Hepatic stellate cell (primary cell): ENCODE results near the gene MANEA.
"Not testable (repeated sequence)": the region's sequence is repeated elsewhere in the genome, so short reads cannot be mapped to it uniquely, and the experiment has no call there.

ENCODE experiments used
- DNase-seq: peaks from one replicate; pipeline ENCODE4 v3.0.0; 2011; ENCODE audit warnings: low spot score

MANEA gene, protein sequence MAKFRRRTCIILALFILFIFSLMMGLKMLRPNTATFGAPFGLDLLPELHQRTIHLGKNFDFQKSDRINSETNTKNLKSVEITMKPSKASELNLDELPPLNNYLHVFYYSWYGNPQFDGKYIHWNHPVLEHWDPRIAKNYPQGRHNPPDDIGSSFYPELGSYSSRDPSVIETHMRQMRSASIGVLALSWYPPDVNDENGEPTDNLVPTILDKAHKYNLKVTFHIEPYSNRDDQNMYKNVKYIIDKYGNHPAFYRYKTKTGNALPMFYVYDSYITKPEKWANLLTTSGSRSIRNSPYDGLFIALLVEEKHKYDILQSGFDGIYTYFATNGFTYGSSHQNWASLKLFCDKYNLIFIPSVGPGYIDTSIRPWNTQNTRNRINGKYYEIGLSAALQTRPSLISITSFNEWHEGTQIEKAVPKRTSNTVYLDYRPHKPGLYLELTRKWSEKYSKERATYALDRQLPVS

GRCh38 chr6:95577304-95578105 lies at the start of gene MANEA:
Gene MANEA (plus strand): TSS chr6:95577535. CDS start chr6:95586440, 8,905 bp downstream.
- peak; percentile 69 for DNase-seq

DNA sequence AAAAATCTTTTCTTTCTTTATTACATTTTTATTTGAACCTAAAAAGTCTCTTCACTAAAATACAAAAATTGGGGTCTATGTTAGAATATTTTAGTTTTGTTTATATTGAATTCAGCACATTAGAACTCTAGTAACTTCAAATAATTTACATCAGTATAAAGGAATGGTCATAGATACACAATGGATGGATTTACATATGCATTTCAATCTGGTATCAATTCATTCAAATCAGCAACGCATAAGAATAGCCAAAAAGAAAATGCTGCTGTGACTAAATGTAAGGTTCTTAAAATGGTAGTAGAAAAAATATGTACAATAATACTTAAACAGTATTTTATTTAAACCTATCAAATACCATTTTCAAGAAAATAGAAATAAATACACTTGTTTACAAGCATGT lies 47.6 kb upstream of the MANEA start:
- DNase-seq, result no peak

- DNase-seq, result no peak
Observed at GRCh38 chr6:95530176-95530819, 47.0 kb upstream of the MANEA start.

DNA sequence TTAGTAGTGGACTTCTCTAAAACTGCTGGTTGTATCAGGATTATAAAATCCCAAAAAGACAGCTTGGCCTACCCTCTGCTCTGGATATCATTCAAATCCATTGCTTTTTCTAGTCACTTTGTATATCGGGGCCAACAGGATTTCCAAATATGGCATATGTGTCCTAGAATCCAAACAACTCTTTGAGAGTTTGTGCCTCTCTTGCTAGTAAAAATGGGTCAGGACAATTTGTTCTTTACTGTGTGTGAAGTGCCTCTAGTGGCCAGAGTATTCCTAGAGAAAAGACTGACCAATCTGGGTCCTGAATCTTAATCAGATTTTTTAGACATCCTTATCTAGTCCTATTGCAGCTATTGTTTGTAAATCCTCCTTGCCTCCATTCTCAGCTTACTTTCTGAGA lies 33.5 kb upstream of the MANEA start:
- no peak for DNase-seq

GRCh38 chr6:95544517-95545225 lies 32.7 kb upstream of the MANEA start:
- no peak for DNase-seq

- DNase-seq, result no peak
Observed at GRCh38 chr6:95545226-95545625, 32.1 kb upstream of the MANEA start.

DNA sequence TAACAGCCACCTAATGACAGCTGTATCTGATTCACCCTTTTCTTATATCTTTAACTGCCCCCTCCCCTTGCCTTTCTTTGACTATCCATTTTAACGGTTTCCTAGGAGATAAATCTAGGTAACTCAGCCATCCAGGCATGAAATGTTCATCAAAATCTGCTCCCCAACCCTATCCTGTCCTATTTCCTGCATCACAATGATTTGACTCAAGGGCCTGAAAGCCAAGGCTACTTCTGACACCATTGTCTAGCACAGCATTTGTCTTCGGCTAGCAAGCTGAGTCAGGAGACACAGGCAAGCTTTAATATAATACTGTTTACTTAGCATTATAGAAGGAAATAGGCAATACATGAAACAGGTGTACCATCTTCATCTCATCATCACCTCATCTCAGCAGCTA lies 31.6 kb upstream of the MANEA start:
- no peak for DNase-seq

DNA sequence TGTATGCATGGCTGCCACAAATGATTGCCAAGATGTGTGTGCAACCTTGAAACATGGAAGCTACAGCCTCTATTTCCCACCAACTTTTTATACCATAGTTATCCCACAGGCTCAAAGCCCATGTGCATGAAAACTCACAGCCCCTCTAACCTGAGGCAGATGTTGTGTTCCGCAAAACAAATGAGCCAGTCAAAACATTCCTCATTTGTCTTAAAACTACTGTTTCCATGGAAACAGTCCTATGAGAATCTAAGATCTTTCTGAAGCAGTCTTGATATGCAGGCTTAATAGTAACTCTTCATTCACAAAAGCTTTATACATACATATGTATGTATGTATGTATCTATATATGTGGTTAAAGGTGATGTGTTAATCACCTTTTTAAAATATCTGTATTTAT lies 31.2 kb upstream of the MANEA start:
- DNase-seq, result no peak

GRCh38 chr6:95547043-95547442 lies 30.3 kb upstream of the MANEA start:
- no peak for DNase-seq

- DNase-seq, result no peak
Observed at GRCh38 chr6:95548188-95548786, 29.0 kb upstream of the MANEA start.

- DNase-seq, result no peak
Observed at GRCh38 chr6:95551678-95552324, 25.5 kb upstream of the MANEA start.

GRCh38 chr6:95553880-95554279 lies 23.5 kb upstream of the MANEA start:
- DNase-seq, result no peak

- DNase-seq, result not testable (repeated sequence)
Observed at GRCh38 chr6:95560956-95561355, 16.4 kb upstream of the MANEA start.

- DNase-seq, result no peak
Observed at GRCh38 chr6:95569560-95569959, 7.8 kb upstream of the MANEA start.

DNA sequence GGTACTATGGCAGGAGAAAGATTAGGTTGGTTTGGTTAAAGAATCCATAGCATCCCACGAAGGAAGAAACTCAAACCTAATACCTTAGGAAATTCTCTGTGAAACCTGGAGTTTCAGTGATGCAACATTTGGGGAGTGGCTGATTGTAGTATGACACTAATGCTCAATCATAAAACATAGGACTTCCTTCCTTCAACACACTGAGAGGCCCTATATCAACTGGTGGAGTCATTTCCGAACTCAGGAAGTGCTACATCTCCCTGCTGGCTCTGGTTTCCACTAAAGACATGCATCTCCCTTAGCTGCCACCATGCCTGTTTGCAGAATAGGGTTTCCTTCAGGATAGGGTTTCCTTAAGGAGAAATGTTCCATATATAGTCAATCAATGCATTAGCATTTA lies 5.2 kb upstream of the MANEA start:
- no peak for DNase-seq

- DNase-seq, result no peak
Observed at GRCh38 chr6:95574811-95575210, 2.5 kb upstream of the MANEA start.

- no peak for DNase-seq
Observed at GRCh38 chr6:95576218-95576997, 927 bp upstream of the MANEA start.

- DNase-seq, result no peak
Observed at GRCh38 chr6:95576998-95577303, 384 bp upstream of the MANEA start.

GRCh38 chr6:95578106-95578410 lies 723 bp downstream of the MANEA start:
- no peak for DNase-seq

GRCh38 chr6:95581073-95581472 lies 3.7 kb downstream of the MANEA start:
- DNase-seq, result no peak

- DNase-seq, result not testable (repeated sequence)
Observed at GRCh38 chr6:95584226-95584625, 6.9 kb downstream of the MANEA start.
